Head of caudate nucleus (tissue), 42 donors: ENCODE data around the gene FCF1.

Experiments
- DNase-seq, 42 donors: peaks; one replicate each; pipeline versions ENCODE4 v3.0.0 to v3.0.0-alpha.2; 2020 to 2021; ENCODE audit warnings: mixed read lengths in 7 of 42
- intact Hi-C: fragments of 100-400 bp; cut with DNase I; formaldehyde crosslinking; loops from one replicate; pipeline ENCODE4 v1.15.0; 2022

Gene FCF1

DNA sequence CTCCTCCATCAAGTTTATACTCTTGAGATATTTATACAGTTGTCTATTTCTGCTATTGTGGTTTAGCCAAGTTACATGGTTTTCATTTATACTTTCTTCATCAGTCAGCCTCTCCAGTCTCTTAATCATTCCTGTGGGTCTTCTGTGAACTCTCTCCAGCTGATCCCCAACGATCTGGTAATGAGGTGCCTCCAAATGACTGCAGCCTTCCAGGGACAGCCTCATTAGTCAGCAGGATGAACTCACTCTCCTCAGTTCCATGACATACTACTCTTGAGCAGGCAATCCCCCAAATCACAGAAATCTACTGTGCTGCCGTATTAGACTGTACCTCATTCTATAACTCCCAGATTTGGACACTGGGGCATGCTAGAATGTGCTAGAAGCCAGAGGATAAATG is 15.4 kb upstream of the FCF1 start:
- intact Hi-C loops = no loop called here
- no peak for DNase-seq

DNA sequence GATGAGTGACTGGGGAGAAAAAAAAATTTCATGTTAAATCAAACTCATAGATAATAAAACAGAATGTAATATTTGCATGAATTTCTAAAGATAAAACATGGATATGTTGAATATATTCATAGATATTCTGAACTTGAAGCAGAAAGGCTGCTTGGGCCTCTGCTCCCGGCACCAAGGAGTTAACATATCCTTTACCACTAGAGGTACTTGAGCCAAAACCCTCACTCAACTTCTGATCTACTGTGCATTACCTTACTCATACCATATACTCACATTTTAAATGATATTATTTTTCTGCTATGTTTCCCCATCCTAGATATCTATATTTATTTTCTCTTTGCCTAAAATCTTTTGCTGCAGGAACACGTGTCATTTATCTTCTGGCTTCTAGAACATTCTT is 15.0 kb upstream of the FCF1 start:
- no peak for DNase-seq
- intact Hi-C loops = no loop called here

DNA sequence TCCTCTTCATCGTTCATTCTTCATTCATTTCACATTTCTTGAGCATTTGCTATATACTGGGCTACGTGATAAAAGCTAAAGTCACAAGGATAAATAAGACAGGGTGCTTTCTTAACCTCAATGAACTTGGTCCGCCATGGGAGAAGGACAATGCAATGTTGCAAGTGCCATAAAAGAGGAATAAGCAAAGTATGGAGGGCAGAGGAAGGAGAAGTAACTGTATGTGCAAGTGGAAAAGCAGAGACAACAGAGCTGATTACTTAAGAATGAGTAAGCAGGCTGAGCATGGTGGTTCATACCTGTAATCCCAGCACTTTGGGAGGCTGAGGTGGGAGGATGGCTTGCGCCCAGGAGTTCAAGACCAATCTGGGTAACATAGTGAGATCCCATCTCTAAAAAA is 14.5 kb upstream of the FCF1 start:
- intact Hi-C loops = no loop called here
- no peak for DNase-seq

DNA sequence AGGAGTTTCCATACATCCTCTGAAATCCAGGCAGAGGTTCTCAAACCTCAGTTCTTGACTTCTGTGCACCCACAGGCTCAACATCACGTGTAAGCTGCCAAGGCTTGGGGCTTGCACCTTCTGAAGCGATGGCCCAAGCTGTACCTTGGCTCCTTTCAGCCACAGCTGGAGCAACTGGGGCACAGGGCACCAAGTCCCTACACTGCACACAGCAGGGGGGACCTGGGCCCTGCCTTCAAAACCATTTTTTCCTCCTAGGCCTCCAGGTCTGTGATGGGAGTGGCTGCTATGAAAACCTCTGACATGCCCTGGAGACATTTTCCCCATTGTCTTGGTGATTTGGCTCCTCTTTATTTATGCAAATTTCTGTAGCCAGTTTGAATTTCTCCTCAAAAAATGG is 10.7 kb upstream of the FCF1 start:
- intact Hi-C loops = no loop called here
- no peak for DNase-seq

DNA sequence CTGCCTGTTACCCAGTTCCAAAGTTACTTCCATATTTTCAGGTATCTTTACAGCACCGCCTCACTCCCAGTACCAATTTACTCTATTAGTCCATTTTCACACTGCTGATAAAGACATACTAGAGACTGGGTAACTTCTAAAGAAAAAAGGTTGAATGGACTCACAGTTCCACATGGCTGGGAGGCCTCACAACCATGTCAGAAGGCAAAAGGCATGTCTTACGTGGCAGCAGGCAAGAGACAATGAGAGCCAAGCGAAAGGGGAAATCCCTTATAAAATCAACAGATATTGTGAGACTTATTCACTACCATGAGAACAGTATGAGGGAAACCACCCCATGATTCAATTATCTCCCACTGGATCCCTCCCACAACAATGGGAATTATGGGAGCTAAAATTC is 9.9 kb upstream of the FCF1 start:
- intact Hi-C loops = no loop called here

DNA sequence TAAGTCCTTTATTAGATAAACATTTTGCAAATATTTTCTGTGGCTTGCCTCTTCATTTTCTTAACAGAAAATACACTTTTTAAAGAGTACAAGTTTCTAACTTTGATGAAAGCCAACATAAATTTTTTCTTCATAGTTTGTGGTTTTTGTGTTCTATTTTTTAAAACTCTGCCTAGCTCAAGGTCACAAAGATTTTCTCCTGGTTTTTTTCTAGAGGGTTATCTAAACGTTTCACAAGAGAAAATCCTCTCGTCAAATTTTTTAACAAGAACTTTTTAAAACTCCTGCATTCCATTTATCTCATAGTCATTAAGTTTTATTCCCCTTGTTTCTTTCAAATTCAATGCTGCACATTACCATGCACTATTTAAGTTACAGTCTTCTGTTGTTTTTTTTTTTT is 8.3 kb upstream of the FCF1 start:
- intact Hi-C loops = no loop called here
- DNase-seq = no peak

More for the DNA sequence above, 9.9 kb upstream of the FCF1 start:
- DNase-seq = no peak

DNA sequence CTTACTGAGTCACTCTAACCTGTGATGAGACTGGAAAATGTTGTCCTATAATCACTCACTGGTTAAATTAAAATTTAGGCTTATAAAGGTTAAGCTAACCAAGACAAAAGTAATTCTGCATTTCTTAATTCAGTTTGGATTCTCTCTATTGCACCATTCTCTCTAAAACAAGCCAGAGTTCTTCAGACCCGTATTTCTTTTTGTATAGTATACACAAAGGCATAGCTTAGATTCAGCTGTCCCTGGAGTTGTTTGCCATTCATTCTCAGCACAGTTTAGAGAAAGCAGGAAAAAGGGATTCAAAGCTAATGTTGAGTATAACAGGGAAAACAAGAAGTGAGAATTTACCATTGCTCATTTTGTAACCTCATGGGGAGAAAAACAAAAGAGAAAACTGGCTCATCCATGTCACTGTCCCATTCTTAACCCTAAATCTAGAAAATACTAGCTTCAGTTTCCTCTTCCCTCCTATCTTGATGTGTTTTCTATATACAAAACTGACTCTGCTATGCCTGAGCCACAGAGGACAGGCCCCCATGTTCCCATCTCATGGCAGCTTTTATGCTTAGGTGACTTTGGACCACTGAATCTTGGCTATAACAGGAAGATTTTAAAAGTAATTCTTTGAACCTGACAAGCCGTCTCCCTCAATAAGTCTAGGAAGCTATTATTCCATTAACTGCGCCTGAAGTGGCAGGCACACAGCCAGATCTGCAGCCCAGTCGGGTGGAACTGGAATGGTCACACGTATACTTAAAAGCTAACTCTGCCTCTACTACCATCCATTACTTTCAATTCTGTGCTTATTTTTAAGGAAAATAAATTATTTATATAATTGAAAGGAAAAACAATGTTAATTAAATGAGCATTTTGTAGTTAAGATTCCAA is 7.1 kb upstream of the FCF1 start:
- no peak for DNase-seq
- intact Hi-C loops = no loop called here

DNA sequence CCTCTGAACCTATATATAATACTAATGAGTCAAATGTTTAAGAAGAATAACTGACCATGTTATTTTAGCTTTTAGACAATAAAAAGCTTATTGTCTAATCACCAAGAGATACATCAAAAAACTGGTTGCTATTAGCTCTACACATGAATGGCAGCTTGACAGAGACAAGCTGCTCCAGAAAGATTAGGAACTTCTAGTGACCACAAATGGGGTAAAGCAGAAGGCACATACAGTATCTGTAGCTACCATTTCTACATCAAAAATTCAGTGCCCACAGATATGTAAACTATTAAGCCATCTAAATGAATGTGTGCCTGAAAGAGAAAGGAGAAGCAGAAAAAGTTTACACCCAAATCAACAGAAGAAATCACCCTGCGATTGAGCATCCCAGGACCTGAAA is 2.5 kb upstream of the FCF1 start:
- no peak for DNase-seq
- intact Hi-C loops = loop anchor here (10.0 kb wide), 1 partner anchor 54 kb away; the partner anchor contains the start of gene YLPM1

DNA sequence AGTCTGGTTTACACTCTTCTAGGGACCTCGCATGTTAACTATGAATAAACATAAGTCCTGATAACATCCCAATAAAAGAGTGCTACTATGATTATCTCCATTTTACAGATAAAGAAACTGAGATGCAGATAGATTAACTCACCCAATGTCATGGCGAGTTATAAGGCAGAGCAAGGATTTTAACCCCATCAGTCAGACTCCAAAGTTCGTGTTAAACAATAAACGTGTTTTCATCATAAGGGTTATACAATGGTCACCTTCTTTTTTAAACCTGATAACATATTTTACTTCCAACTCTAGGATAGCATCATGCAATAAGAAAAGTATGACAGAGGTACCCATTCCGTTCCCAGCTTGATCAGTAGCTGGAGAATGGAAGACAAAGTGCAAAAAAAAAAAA is 1.3 kb upstream of the FCF1 start:
- intact Hi-C loops = loop anchor here (10.0 kb wide), 1 partner anchor 53 kb away; the partner anchor contains the start of gene YLPM1
- no peak for DNase-seq

DNA sequence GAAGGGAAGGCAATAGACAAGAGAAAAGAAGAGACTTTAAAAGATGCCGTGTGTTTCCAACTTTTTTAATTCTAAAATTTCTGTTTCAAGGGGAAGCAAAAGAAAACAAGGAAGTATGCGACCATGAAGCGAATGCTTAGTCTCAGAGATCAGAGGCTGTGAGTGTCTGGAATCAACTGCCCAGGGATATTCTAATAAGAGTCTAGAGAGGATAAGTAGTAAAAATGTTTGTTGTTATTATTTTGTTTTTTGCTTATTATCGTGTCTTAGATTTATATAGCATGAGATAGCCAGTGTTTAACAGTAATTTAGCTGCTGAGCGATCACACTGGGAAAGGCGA is 421 bp downstream of the FCF1 start:
- intact Hi-C loops = loop anchor here (10.0 kb wide), 1 partner anchor 51 kb away; the partner anchor contains the start of gene YLPM1
- no peak for DNase-seq

DNA sequence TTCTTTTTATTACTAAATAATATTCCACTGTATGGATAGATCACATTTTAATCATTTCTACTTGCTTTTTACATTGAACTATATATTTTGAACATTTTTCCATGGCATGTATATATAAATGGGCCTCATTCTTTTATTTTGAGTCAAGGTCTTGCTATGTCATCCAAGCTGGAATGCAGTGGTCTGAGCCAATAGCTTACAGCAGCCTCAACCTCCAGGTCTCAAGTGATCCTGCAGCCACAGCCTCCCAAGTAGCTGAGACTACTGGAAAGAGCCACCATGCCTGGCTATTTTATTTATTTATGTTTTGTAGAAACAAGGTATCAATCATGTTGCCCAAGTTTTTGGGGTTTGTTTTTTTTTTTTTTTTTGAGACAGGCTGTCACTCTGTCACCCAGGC is 7.6 kb downstream of the FCF1 start:
- intact Hi-C loops = no loop called here
- DNase-seq = no peak

DNA sequence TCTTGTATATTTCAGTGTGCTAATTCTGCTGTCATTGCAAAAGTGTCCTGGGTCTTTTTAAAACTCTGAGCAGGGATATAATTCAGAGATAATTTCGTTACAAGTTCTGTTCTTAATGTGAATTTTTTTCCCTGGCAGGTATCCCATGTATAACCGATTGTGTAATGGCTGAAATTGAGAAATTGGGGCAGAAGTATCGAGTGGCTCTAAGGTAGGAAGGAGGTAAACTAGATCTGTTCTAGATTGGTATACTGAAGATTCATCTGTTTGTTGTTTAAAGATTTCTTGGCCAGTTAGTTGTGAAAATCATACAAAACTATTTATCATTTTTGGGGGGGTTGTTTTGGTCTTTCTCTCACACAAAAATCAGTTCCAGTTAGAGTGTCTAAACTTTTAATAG is 10.2 kb downstream of the FCF1 start:
- DNase-seq = no peak
- intact Hi-C loops = no loop called here

DNA sequence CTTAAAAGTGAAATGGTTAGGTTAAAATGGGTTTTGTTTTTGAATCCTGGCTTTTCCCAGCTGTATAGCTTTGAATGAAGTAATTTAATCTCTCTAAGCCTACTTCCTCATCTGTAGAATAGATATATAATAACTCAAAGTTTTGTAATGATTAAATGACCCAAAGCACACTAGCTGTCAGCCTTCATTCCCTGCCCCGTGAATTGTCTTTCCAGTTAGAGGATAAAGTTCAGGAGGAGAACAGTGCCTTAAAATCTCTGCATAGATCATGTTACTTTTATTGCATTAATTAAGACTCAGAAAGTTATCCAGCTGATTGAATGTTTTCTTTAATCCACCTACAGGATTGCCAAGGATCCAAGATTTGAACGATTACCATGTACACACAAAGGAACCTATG is 19.4 kb downstream of the FCF1 start:
- DNase-seq = no peak
- intact Hi-C loops = no loop called here

DNA sequence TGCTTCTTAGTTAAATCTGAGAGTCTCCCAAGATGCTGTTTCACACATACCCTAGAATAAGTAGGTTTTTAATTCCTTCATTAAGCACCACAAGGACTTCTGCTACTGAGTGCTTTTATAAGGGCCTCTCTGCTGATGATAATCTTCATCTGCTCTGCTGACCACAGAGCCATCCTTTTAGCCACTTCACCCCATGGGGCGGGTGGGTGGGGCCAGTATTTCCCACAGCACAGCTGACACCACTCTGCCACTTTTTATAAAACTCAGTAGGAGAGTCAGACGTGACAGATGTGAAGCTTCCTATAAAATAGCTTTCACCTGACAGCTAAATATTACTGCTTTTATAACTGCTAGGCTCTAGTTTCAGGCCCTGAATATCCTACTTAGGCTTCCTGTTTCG is 20.3 kb downstream of the FCF1 start:
- no peak for DNase-seq
- intact Hi-C loops = no loop called here

DNA sequence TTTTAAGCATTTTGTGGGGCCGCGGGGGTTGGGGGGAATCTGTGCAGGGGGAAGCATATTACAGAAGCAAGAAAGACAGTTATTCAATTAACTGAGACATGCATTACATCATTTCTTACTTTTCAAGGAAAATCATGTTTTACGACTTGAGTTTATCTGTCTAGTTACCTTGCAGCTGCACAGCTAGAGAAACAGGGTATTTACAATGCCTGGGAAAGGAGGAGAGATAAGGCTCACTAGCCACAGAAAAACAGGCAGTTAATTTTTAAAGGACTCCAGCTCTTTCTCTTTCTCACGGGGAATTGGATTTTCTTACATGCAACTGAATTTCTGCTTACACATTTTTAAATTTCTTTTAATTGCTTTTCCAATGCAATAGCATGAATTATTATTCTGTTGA is 22.2 kb downstream of the FCF1 start:
- intact Hi-C loops = no loop called here
- no peak for DNase-seq

DNA sequence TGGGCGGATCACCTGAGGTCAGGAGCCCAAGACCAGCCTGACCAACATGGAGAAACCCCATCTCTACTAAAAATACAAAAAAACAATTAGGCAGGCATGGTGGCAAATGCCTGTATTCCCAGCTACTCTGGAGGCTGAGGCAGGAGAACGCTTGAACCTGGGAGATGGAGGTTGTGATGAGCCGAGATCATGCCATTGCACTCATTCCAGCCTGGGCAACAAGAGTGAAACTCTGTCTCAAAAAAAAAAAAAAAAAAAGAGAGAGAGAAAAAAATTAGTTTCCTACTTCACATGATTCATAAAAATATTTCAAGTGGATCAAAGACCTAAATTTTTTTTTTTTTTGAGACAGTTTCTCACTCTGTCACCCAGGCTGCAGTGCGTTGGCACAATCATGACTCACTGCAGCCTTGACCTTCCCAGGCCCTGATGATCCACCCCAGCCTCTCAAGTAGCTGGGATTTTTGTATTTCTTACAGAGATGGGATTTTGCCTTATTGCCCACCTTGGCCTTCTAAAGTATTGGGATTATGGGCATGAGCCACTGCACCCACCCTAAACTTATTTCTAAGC is 24.9 kb downstream of the FCF1 start:
- intact Hi-C loops = no loop called here
- DNase-seq = no peak

DNA sequence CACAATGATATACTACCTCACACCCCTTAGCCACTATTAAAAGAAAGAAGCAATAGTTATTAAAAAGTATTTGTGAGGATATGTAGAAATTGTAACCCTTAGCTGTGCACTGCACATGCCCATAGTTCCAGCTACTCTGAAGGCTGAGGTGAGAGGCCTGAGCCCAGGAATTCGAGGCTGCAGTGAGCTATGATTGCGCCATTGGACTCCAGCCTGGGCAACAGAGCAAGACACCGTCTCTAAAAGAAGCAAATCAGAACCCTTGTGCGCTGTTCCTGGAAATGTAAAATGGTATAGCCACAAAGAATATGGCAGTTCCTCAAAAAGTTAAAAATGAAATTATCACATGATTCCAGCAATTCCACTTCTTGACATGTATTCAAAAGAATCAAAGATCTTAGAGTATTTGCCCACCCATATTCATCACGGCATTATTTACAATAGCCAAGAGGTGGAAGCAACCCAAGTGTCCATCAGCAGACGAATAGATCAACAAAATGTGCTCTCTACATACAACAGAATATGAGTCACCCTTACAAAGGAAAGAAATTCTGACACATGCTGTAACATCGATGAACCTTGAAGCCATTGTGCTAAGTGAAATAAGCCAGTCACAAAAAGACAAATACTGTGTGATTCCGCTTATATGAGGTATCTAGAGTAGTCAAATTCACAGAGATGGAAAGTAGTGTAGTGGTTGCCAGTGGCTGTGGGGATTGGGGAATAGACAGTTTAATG is 26.5 kb downstream of the FCF1 start:
- DNase-seq = no peak
- intact Hi-C loops = no loop called here

DNA sequence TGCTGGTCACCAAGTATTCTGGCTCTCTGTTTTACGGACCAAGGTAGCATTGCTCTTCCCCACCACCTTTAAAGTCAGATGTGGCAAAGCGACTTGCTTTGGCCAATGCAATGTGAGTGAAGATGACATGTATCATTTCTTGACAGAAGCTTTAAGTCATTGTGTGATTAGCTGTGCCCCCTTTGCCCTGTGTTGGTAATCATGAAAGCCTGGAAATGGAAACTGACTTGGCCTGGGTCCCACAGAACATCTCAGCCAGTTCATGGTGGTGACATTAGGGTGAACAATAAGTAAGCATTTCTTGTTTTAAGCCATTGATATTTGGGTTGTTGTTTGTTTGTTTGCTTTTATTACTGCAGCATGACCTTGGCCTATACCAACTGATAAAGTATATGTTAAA is 34.3 kb downstream of the FCF1 start:
- intact Hi-C loops = no loop called here
- no peak for DNase-seq

DNA sequence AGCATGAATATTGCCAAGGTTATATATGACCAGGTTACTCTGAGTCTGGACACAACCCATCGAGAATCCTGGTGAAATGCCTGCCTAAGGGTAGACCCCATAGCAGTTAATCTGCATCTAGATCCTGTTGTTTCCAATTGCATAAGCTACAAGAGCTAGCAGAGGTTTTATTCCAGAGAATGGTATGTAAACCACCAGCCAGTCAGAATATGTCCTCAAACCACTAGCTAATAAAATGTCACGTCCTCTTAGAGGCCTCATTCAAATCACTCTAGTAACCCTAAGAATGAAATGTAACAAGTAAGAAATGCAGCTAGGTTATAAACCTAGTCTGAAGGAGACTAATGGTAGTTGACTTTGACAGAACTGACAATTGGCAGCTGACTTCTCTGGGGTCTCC is 41.2 kb downstream of the FCF1 start:
- intact Hi-C loops = no loop called here
- no peak for DNase-seq

DNA sequence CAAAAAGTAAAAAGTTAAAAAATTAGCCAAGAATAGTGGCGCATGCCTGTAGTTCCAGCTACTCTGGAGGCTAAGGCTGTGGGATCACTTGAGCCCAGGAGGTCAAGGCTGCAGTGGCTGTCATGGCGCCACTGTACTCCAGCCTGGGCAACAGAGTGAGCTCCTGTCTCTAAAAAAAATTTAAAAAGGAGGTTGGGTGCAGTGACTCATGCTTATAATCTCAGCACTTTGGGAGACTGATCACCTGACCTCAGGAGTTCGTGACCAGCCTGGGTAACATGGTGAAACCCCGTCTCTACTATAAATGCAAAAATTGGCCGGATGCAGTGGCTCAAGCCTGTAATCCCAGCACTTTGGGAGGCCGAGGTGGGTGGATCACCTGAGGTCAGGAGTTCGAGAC is 42.0 kb downstream of the FCF1 start:
- DNase-seq = no peak
- intact Hi-C loops = no loop called here
